Stimulated activated CD8-positive, alpha-beta memory T cell treated with anti-CD3 and anti-CD28 coated beads, Interleukin-7, amount 100 ng/mL, for 1 hour (primary cell): ENCODE results near the gene SNX20.
A peak's percentile ranks its signal among the peaks of the same experiment; 100 is the strongest.

Source experiments
- DNase-seq, 2 donors: peaks; one replicate each; pipeline ENCODE4 v3.0.0-alpha.2; 2020; ENCODE audit warnings: low read depth in 2 of 2

The SNX20 gene, protein sequence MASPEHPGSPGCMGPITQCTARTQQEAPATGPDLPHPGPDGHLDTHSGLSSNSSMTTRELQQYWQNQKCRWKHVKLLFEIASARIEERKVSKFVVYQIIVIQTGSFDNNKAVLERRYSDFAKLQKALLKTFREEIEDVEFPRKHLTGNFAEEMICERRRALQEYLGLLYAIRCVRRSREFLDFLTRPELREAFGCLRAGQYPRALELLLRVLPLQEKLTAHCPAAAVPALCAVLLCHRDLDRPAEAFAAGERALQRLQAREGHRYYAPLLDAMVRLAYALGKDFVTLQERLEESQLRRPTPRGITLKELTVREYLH

GRCh38 chr16:50681021-50681885 lies at the start of gene SNX20:
Gene SNX20 (minus strand): TSS chr16:50681312. CDS start chr16:50677526, 3,786 bp downstream.
- DNase-seq = peak; percentile 33 to 36

DNA sequence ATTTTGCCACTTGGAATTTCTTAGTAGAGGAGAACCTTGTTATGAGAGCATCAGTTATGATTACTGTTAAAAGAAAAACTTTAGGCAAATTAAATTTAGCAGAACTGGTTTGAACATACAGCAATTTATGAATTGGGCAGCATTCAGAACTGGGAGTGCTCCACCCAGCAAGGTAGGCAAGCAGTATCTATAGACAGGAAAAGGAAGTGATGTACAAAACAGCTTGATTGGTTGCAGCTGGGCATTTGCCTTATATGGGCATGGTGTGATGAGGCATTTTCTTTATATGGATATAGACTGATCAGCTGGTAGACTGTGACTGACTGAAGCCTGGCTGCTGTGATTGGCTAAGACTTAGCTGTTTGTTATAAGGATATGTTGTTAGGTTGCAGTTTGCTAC lies 43.2 kb upstream of the SNX20 start:
- DNase-seq = no peak

- no peak for DNase-seq
Observed at GRCh38 chr16:50722960-50723359, 41.8 kb upstream of the SNX20 start.

GRCh38 chr16:50722405-50722737 lies 41.3 kb upstream of the SNX20 start:
- DNase-seq = no peak

GRCh38 chr16:50721549-50722404 lies 40.7 kb upstream of the SNX20 start:
- DNase-seq = no peak

DNA sequence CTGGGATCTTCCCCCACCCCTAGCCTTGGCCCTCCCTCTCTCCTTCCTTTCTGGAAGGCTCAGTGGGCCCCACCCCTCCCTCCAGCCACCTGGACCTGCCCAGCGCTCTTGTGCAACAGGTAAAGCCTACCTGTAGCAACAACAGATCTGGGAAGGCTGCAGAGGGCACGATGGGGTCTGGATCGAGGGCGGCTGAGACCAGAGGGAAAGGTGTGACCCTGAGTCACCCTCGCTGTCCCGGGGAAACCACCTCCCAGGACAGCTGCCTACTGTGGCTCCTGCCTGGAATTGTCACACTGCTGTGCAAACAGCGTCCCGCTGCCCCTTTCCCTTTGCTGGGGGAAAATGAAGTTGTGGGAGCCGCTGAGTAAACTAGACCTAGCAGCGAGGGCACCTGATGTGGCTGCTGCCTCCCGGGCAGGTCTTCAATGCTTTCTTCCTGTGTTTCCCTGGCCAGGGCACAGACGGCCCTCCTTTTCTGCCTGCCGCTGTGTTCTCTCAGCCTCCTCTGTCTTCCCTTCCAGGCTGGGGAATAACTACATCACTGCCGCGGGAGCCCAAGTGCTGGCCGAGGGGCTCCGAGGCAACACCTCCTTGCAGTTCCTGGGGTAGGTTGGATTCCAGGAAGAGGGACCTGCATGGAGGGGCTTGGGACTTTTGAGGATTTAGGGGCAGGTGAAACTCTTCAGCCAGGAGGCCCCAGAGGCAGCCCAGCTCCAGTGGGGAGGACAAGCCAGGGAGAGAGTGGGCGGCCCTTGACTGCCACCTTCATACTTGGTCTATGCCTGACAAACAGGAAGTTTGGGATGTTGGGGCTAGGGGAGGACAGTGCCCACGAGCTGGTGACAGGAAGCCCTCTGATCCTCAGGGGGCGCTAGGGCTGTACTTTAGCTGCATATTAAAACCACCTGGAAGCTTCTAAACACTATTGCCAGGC lies 38.6 kb upstream of the SNX20 start:
- DNase-seq = no peak

DNA sequence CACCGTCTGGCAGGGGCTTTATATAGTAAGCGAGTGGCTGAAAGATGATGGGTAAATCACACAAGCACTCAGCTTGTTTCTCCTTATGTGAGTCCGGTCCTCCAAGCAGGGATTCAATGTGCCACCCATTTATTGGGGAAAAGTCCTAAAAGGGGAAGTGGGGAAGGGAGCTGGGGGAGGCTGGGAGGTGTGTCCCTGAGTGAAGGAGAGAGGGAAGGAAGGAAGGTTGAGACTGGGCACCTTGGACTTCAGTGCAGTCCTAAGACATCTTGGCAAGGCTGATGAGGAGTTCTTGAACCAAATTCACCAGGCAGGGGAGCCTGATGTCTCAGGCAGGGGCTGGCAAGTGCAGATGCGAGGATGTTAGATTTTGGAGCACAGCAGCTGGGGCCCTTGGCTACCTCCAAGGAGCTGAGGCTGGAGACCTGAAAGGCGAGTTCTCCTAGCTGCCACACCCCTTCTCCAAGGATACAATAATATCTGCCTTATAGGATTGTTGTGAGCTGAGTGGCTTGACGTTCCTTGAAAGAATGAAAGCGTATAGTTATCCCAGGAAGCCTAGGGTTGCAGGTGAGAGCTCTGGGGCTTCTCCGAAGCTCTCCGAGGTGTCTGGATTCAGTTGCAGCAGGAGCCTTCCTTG lies 37.8 kb upstream of the SNX20 start:
- no peak for DNase-seq

DNA sequence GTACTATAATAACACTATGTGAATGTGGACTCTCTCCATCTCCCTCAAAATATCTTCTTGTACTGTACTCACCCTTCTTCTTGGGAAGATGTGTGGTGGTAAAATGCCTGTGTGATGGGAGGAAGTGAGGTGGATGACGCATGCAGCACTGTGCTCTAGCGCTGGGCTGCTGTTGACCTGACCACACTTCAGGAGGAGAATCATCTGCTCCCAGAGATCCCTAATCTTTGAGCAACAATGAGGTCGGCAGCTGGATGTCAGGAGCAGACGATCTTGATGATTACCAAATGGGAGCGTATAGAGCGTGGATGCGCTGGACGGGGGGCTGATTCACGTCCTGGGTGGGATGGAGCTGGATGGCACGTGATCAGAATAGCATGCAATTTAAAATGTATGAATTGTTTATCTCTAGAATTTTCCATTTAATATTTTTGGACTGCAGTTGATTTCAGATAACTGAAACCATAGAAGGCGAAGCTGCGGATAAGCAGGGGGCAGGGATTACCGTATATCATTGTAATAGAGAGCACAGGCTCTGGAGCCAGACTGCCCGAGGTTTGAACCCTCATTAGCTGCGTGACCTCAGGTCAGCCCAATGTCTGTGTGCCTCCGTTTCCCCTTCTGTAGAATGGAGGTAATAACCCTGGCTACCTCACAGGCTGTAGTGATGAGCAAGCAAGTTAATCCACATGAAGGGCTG lies 37.1 kb upstream of the SNX20 start:
- DNase-seq = no peak

GRCh38 chr16:50717494-50717893 lies 36.4 kb upstream of the SNX20 start:
- no peak for DNase-seq

DNA sequence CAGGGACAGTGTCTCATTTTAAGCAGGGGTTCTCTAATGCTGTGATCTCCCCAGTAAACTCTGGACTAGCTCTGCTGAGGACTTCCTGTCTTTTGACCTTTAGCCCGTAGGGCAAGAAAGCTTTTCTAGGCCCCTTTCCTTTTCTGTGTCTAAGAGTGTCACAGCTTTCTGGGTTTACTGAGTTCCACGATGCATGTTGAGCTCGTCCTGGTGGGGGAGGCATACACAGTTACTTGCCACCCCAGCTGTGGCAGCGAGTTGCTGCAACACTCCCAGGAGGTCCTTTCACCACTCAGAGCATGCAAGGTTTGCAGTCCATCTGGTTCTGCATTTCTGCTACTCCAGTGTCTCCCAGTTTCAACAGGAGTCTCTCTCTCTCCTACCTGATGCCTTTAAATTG lies 36.0 kb upstream of the SNX20 start:
- DNase-seq = no peak

GRCh38 chr16:50712956-50713355 lies 31.8 kb upstream of the SNX20 start:
- no peak for DNase-seq

- no peak for DNase-seq
Observed at GRCh38 chr16:50712560-50712898, 31.4 kb upstream of the SNX20 start.

DNA sequence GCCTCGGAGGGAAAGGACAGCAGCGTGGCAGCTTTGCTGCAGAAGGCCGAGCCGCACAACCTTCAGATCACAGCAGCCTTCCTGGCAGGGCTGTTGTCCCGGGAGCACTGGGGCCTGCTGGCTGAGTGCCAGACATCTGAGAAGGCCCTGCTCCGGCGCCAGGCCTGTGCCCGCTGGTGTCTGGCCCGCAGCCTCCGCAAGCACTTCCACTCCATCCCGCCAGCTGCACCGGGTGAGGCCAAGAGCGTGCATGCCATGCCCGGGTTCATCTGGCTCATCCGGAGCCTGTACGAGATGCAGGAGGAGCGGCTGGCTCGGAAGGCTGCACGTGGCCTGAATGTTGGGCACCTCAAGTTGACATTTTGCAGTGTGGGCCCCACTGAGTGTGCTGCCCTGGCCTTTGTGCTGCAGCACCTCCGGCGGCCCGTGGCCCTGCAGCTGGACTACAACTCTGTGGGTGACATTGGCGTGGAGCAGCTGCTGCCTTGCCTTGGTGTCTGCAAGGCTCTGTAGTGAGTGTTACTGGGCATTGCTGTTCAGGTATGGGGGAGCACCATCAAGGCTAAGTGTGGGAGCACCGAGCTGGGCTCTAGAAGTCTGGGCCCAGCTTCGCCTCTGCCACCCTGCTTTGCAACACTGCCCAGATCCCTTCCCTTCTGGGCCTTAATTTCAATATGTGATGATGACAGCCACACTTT lies 30.9 kb upstream of the SNX20 start:
- no peak for DNase-seq

DNA sequence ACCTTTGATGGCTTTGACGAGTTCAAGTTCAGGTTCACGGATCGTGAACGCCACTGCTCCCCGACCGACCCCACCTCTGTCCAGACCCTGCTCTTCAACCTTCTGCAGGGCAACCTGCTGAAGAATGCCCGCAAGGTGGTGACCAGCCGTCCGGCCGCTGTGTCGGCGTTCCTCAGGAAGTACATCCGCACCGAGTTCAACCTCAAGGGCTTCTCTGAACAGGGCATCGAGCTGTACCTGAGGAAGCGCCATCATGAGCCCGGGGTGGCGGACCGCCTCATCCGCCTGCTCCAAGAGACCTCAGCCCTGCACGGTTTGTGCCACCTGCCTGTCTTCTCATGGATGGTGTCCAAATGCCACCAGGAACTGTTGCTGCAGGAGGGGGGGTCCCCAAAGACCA lies 29.9 kb upstream of the SNX20 start:
- no peak for DNase-seq

GRCh38 chr16:50709980-50710379 lies 28.9 kb upstream of the SNX20 start:
- no peak for DNase-seq

- DNase-seq = no peak
Observed at GRCh38 chr16:50709061-50709684, 28.1 kb upstream of the SNX20 start.

- no peak for DNase-seq
Observed at GRCh38 chr16:50708373-50709060, 27.4 kb upstream of the SNX20 start.

GRCh38 chr16:50706250-50706649 lies 25.1 kb upstream of the SNX20 start:
- DNase-seq = no peak
